Gastrocnemius medialis (tissue), 4 donors: Measurements from ENCODE around the gene ELMO1. TPM values are rescaled to one million over a fixed set of nuclear protein-coding genes. Genes with fewer than 3 reads are reported as not detected.

Source experiments
- ATAC-seq, 2 donors: fragments of 150-250 bp; one replicate each; pipeline ENCODE4 v1.9.1; 2016
- DNase-seq, 2 donors: peaks; one replicate each; pipeline ENCODE4 v3.0.0-alpha.2; 2019
- H3K27ac ChIP-seq, 4 donors: fragments of 200-600 bp; sonication (generic); 1 replicate in 1 of 4; 2 replicates in 3 of 4; pipeline ENCODE4 v1.5.1; 2016 to 2018; ENCODE audit warnings: mild to moderate bottlenecking in 2 of 4, moderate library complexity in 1 of 4
- H3K27me3 ChIP-seq, 3 donors: fragments of 200-600 bp; sonication (generic) in 2 of 3; 1 replicate in 1 of 3; 2 replicates in 2 of 3; pipeline versions ENCODE4 v1.5.1 to v1.6.0; 2016 to 2019; ENCODE audit warnings: mild to moderate bottlenecking in 1 of 3, moderate library complexity in 1 of 3
- H3K36me3 ChIP-seq, 2 donors: fragments of 200-600 bp; sonication (generic) in 1 of 2; one replicate each; pipeline ENCODE4 v1.5.1; 2017 to 2018
- H3K4me1 ChIP-seq, 2 donors: fragments of 200-600 bp; sonication (generic) in 1 of 2; one replicate each; pipeline ENCODE4 v1.5.1; 2016 to 2017; ENCODE audit warnings: mild to moderate bottlenecking in 2 of 2
- H3K4me3 ChIP-seq, 4 donors: fragments of 200-600 bp; sonication (generic) in 3 of 4; 1 replicate in 1 of 4; 2 replicates in 3 of 4; pipeline ENCODE4 v1.5.1; 2016 to 2019; ENCODE audit warnings: mild to moderate bottlenecking in 2 of 4
- H3K9me3 ChIP-seq, 3 donors: fragments of 200-600 bp; sonication (generic) in 2 of 3; 1 replicate in 1 of 3; 2 replicates in 2 of 3; pipeline ENCODE4 v1.5.1; 2016 to 2019
- CTCF ChIP-seq, 5 experiments: fragments of 450-650 bp in 3 of 5; fragments of 200-600 bp in 2 of 5; sonication (generic) in 2 of 5; IDR thresholded peaks in 4 of 5; conservative IDR thresholded peaks in 1 of 5; 1 replicate in 4 of 5; 2 replicates in 1 of 5; pipeline ENCODE4 v1.5.1; 2016 to 2019; ENCODE audit warnings: antibody characterized with exemption in 5 of 5, mild to moderate bottlenecking in 3 of 5, moderate library complexity in 3 of 5
- POLR2A ChIP-seq, 2 donors: fragments of 450-650 bp; IDR thresholded peaks; one replicate each; pipeline ENCODE4 v1.6.1; 2017; ENCODE audit warnings: antibody characterized with exemption in 2 of 2, mild to moderate bottlenecking in 2 of 2, moderate library complexity in 2 of 2
- in situ Hi-C, 4 donors: fragments of 200-750 bp; cut with MboI; loops; one replicate each; pipeline versions ENCODE4 v1.15.0 to v1.8.0; 2017; ENCODE audit warnings: low sequenced_read_pairs in 4 of 4
- intact Hi-C: fragments of 100-400 bp; cut with DNase I; formaldehyde crosslinking; loops from one replicate; pipeline ENCODE4 v1.15.1; 2023; ENCODE audit warnings: low total_unique reads
- total RNA-seq, 4 donors: library from RNA; depleted of rRNA; stranded (reverse); fragments of >200 nt; gene quantifications; one replicate each; pipeline versions ENCODE4 v1.1.0 to v1.2.3, GENCODE V29; 2016

Gene ELMO1
- total RNA-seq, 4 donors from 2014 or later: 8.4 to 18.9 (median 14.6) TPM

- Histone ChIP-seq H3K27ac (no peak overlapping the region), H3K9me3 (no peaks in the 10 kb centered on the region), H3K36me3 (no peaks in the 10 kb centered on the region), H3K4me1 (peaks cover 9 to 25% of the 10 kb centered on the region in 2 donors), H3K4me3 (no peak overlapping the region), H3K27me3 (no peaks in the 10 kb centered on the region)
- intact Hi-C loops: loop anchor here (10.0 kb wide), 2 partner anchors 93 to 147 kb away; partner anchors contain the start of gene ELMO1
- DNase-seq: no peak
- in situ Hi-C loops: no loop called here
- TF ChIP-seq POLR2A (IDR thresholded peaks at IDR 0.05): no peak
- TF ChIP-seq CTCF (IDR thresholded peaks at IDR 0.05 in 4 of 5, conservative IDR thresholded peaks at IDR 0.05 in 1 of 5): no peak
- no peak for ATAC-seq
These were observed 96.9 kb downstream of the ELMO1 start for GRCh38 chr7:37351716-37352115.

GRCh38 chr7:37349979-37350590 lies 98.6 kb downstream of the ELMO1 start:
- no peaks in the 10 kb centered on the region for H3K9me3 ChIP-seq
- H3K27ac ChIP-seq: no peak overlapping the region
- no peak overlapping the region for H3K4me3 ChIP-seq
- in situ Hi-C loops (no loop called here), intact Hi-C loops (loop anchor here (10.0 kb wide), 2 partner anchors 95 to 145 kb away; partner anchors contain the start of gene ELMO1)
- H3K4me1 ChIP-seq: peaks cover 3 to 18% of the 10 kb centered on the region in 2 donors
- TF ChIP-seq POLR2A (IDR thresholded peaks at IDR 0.05): no peak
- no peak for TF ChIP-seq CTCF (IDR thresholded peaks at IDR 0.05 in 4 of 5, conservative IDR thresholded peaks at IDR 0.05 in 1 of 5)
- no peak for ATAC-seq
- no peak for DNase-seq
- H3K36me3 ChIP-seq: no peaks in the 10 kb centered on the region
- H3K27me3 ChIP-seq: no peaks in the 10 kb centered on the region

GRCh38 chr7:37348982-37349381 lies 99.7 kb downstream of the ELMO1 start:
- in situ Hi-C loops: no loop called here
- H3K36me3 ChIP-seq: no peaks in the 10 kb centered on the region
- ATAC-seq (no peak), DNase-seq (no peak)
- peaks cover 0 to 13% of the 10 kb centered on the region in 2 donors for H3K4me1 ChIP-seq
- TF ChIP-seq POLR2A (IDR thresholded peaks at IDR 0.05): no peak
- no peak for TF ChIP-seq CTCF (IDR thresholded peaks at IDR 0.05 in 4 of 5, conservative IDR thresholded peaks at IDR 0.05 in 1 of 5)
- H3K27ac ChIP-seq: no peak overlapping the region
- H3K9me3 ChIP-seq: no peaks in the 10 kb centered on the region
- H3K4me3 ChIP-seq: no peak overlapping the region
- intact Hi-C loops: no loop called here
- no peaks in the 10 kb centered on the region for H3K27me3 ChIP-seq

GRCh38 chr7:37346761-37347160 lies 101.9 kb downstream of the ELMO1 start:
- TF ChIP-seq POLR2A (IDR thresholded peaks at IDR 0.05) (no peak), CTCF (IDR thresholded peaks at IDR 0.05 in 4 of 5, conservative IDR thresholded peaks at IDR 0.05 in 1 of 5) (no peak)
- Histone ChIP-seq H3K27me3 (no peaks in the 10 kb centered on the region), H3K27ac (no peak overlapping the region), H3K4me1 (no peaks in the 10 kb centered on the region), H3K36me3 (no peaks in the 10 kb centered on the region), H3K9me3 (no peaks in the 10 kb centered on the region), H3K4me3 (no peak overlapping the region)
- no peak for ATAC-seq
- in situ Hi-C loops: no loop called here
- DNase-seq: no peak
- intact Hi-C loops: no loop called here
